ENCODE results near the gene SLIT3.

Gene SLIT3

DNA sequence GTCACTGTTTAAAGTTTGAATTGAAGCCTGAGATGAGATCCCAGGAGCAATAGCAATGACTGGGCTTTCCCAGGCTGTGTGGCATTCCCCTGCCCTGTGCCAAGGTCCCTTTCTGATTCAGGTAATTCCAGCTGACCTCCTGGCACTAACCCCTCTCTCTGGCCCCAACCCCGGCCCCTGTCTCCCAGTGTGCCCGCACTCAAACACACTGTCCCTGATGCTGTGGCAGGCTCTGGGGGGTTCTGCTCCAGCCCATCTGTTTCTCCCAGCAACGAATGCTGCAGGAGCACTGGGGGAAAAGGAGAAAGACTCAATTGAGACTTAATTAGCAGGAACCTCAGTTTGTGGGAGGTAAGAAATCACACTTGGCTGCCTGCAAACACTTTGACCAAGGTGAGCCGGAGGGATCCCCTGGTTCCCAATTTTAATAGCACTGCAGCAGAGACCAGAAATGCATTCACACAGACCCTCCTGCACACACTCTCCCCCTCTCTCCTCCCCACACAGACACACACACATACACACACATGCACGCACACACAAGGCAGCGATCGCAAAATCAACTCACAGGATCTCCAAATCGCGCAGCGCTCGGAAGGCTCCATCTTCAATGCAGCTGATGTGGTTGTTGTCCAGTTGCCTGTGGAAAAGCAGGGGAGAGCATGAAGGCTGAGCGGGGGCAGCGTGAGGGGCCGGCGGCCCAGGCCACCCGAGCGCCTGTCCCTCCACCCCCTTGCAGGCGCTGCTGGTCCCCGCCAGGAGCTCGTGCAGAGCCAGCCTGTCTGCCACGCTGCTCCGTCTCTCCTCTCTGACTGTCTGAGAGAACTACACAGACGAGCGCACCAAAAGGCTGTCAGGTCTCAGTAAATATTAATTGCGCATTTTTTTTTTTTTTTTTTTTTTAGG lies 456.7 kb downstream of the SLIT3 start:
- DNase-seq: no peak

DNA sequence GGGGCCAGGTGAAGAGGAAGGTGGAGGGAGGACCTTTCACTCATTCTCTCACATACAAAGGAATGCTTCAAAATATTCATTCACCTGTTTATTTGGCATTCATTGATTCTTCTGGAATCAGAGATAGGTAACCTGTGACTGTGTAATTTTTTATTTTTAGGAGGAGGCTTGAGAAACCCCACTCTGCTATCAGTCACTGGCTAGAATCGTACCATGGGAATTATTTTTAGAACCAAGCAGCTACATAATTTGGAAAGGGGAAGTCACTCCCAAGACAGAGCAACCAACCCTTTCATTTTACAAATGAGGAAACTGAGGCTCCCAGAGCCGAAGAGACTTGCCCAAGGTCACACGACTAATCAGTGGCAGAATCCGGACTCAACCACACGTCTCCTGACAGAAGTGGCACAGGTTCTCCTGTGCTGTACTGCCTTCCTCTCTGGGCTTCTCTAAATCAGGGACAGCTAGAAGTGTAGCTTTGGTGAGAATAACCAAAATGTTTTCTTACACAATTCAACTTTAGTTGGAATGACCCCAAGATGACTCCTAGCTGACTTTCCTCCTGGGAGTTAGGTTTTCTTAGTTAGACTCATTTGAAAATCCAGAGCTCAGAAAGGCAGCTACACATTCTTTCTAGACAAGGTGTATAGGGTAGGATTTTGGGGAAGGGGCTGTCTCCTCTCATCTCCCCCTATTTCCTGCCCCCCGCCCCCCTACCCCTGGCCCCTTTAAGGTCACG lies 457.5 kb downstream of the SLIT3 start:
- no peak for DNase-seq

DNA sequence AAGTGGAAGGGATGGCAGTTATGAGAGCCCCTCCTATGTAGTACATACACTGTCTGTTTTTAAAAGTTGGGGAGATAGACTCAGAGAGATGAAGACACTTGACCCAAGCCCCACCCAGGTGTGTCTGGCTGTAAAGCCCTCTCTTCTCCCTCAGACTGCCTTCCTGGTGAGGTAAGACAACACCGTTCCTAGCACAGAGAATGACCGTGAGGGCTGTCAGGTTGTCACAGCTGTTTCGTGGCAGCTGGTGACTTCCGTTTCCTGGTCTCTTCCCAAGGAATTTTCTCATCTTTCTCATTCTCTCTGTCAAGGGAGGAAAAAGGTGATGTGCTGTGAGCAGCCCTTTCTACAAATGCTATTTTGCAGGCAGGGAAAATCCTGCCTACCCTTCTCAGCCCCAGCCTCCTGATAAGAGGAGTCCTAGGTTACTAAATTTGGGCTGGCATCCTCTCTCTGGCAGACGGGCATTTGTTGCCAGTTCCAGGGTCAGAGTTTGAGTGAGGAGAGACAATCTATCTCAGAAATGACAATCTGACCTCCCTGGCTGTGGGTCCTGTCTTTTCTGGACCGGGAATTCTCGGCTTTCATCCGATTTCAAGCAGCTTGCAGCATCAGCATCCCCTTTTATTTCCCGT lies 458.3 kb downstream of the SLIT3 start:
- no peak for DNase-seq

DNA sequence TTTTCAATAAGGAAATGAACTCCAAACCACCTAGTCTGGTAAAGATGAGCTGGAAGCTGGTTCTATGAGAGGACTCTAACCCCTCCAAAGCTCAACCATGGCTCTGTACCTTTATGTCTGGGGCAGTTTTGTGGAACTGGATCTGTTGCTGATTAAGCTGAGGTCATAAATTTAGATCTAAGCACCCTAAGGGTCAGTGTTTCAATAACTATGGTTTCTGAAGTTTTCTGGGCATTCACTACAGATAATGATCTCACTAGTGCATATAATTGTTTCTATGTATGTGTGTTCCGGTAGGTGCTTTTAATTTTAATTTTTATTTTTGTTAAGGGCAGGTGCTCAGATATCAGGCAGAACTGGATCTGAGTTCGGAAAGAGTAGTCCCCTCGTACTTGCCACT lies 463.1 kb downstream of the SLIT3 start:
- no peak for DNase-seq

DNA sequence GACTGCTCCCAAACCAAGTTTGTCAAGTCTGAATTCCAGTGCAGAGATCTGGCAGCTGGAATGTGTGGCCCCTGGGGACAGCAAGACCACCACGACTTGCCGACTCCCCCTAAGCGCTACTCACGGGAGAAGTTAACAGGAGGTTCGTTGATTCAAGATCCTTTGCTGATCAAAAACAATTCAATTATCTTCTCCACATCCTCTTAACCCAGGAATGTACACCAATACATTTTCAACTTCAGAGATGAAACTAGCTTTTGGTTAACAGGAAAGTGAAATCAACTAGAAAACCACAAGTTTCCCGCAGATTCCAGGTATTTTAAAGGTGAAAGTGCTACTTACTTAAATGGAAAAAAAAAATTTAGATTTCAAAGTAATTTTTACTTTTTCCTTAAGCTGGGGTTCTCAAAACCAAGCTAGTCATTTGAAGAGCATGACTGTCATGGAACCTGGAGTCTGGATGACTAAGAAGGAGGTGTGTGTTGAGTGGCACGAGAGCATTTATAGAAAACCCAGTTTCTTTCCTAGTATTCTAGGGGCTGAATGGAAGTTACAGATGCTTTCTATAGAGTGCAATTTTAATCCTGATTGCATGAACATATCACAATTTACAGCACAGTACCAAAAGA lies 464.2 kb downstream of the SLIT3 start:
- no peak for DNase-seq

DNA sequence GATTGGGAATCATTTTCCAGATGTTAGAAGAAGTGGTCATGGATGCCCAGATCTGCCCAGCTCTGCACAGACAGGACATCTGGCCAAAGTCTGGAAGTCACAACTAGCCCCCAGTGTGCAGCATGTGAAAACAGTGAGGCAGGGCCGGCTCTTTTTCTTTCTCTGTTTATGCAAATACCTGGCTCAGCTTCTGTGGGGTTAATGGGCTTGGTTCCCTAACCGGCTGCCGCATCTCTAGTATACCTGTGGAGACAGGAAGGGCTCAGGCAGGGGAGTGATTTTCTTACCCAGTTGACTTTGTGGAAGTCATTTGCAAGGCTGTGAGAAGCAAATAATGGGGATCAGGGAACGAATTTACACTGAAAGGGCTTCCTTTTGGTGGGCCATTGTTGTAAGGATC lies 467.0 kb downstream of the SLIT3 start:
- no peak for DNase-seq

DNA sequence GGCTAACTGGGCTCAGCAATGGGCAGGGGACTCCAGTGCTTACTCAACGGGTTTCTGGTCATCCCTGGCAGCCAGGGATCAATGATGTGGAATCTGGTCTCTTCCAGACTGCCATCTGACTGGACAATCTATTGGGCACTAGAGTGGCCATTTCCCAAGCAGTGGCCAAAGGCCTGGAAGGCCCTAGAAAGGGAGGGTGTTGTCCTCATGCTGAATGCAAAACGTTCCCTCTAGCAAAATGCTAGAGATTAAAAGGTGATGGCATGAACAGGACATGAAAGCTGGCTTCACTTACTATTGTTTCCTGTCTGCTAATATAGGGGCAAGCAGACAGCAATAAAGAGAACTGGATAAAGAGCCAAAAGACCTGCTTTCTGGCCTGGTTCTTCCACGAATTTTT lies 467.6 kb downstream of the SLIT3 start:
- no peak for DNase-seq

DNA sequence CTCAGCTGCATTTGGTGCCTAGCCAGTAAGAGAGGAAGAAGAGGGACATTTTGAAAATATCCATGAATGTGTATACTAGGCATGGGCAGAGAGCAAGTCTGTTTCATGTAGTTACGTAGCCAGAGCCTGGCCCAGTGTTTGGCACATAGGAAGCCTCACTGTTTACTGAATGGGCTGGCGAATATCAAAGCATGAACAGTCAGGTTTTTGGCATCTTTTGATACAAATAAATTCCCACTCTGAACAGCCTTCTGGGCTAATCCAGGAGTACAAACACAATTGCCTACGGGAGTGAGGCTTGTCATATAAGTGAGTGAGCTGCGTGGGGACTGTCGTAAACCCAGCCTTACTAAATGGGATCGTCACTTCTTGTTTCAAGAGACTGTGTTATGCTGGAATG lies 468.6 kb downstream of the SLIT3 start:
- no peak for DNase-seq

DNA sequence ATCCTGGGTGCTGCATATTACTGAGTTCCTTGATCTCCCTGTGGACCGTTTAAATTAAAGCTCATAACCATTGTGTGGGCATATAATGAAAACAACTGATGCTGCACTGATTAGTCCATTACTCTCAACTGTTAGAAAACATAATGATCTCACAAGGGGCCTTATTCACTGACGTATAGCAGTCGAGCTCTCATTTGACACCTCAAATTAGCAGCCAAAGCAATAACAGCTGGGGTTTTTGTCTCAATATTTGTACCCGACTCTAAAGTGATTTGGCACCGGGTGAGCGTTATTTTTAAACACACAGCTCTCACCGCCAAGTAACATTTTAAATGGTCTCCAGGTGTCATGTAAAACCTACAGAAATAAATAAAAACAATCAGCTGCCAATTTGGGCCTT lies 469.6 kb downstream of the SLIT3 start:
- no peak for DNase-seq

DNA sequence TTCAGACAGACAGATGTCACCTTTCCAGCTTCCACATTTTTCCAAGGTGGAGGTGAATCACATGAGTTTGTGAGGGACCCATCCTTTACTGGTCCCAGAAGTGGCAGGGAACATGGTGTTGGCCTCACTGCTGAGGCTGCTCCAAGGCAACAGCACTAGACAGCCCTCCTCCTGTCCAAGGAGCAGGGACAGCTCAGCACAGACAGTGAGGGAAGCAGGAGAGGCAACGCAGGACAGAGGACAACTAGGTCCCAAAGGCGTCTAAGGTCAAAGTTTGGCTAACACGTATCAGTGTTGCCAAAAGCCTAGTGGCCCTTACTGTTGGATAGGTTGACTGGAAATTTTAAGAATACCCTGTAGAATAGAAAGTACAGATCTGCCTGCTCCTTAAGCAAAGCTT lies 470.1 kb downstream of the SLIT3 start:
- no peak for DNase-seq

DNA sequence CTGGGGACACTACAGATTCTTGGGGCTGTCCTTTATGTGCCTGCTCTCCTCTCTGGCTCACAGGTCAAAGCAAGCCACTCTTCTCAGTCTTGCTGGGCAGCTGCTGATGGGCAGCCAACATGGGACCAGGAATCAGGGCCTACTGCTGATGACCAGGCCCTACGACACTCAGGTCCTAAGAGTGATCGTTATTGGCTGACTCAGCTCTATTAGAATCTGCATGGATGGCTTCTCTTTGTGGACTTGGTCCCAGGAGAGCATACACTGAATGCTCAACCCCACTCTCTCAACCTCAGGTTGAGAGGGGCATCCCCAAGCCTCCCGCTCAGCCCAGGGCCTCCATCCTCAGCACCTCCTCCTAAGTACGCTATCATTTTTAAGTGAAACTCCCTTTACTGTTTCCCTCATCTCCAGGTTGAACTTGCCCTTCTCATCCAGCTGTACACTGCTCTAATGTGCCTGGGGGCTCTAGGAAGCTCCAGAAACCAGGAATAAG lies 471.0 kb downstream of the SLIT3 start:
- no peak for DNase-seq

DNA sequence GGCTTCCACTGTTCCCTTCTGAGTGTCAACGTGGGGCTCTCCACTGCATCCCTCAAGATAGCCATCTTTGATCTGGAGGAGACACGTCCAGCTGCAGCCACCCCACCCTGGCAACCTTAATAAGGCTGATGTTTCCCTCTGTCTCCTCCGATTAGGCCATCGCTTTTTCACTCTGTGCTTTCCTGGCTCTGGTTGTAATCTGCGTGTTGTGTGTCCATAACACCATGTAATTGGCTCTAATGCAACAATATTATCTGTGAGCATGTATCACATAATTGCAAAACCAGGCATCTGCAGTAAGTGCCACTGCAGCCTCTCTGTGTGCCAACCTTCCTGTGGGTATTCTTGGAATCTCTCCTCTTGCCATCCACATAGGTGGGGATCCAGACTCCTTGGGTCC lies 471.9 kb downstream of the SLIT3 start:
- no peak for DNase-seq

DNA sequence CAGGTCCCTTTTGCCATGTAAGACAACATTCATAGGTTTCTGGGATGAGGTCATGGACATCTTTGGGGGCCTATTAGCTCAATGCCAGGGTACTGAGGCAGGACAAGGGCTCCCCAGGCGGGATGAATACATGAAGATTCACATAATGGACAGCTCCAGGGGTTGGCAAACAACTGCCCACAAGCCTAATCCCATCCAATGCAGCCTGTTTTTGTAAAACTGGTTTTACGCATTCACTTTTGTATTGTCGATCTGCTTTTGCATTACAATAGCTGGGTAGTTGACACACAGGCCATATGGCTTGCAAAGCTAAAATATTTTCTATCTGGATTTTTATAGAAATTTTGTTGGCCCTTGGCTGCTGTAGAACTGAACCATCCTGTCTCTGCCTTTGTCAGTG lies 473.3 kb downstream of the SLIT3 start:
- DNase-seq: no peak

DNA sequence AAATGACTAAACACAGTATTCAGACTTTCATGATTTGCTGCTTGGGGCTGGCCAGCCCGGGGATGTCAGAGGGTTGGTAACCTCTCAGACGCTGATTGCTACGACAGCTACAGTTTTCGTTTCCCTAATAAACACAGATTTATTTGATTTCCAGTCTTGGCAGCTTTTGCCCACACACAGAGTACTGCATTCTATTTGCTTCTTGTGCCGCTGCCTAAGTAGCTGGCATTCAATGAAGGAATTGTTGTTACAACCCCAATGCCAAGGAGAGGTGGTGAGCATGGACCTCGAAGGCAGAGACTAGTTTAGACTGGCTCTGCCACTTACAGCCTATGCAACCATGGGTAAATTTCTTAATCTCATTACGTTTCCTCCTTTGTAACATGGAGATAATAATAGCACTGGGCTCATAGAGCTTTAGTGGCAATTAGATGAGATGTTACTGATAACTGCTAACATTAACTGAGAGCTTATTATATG lies 474.7 kb downstream of the SLIT3 start:
- DNase-seq: no peak

DNA sequence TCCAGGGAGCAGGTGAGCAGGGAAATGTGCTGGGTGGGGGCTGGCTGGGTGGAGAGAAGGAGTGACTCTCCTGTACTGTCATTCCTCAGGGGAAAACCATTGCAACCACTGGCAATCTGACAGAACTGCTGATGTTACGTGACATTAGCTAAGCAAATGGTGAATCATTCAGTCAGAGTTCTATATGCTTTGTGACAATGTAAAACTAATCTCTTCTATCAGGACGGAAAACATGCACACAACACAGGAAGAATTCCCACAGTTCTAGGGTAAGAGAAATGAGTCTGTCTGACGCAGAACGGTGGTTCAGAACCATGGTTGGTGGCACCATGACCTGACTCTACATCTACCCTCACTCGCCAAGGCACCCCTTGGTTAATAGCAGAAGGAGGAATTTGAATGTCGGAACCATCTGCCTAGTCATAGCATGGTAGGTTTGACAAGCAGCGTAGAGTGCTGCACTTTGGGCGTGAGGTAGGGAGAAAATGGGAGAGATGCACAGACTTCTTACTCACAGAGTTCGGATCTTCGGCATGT lies 478.1 kb downstream of the SLIT3 start:
- peak; percentile 56 for DNase-seq

DNA sequence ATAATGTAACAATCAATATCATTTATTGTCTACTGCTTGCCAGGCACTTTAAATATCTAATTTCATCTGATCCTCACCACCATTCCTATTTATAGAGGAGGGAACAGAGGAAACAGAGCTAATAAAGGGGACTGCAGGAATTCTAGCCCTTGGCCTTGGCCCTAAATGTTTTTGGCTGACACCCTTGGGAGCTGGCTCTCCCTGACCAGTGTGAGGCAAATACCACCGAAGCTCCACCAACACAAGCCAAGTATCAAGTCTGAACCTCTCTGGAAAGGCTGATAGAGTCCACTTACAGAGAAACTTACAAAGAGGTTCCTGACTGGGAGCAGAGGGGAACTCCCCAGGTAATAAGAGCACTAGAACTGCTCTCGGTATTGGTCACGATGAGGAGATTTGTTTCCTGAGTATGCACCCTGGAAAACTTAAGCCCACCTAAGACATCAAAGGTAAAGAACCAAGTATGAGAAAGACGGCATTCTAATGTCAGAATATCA lies 478.6 kb downstream of the SLIT3 start:
- no peak for DNase-seq

DNA sequence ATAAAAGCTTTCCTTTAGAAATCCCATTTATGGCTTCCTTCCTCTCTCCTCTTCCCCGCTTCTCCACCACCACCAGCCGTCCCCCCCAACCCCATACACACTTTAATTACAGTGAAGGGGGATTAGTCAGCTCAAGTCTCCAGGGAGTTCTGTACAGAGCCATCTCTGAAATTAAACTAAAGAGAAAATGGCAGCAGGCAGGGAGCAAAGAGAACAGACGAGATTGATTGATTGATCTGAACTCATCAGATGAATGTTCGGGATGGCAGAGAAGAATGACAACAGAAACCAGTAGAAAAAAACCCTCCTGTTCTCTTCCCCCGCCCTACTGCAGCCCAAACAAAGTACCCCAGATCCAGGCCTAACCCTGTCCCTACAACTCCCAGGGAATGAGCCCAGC lies 480.1 kb downstream of the SLIT3 start:
- no peak for DNase-seq

DNA sequence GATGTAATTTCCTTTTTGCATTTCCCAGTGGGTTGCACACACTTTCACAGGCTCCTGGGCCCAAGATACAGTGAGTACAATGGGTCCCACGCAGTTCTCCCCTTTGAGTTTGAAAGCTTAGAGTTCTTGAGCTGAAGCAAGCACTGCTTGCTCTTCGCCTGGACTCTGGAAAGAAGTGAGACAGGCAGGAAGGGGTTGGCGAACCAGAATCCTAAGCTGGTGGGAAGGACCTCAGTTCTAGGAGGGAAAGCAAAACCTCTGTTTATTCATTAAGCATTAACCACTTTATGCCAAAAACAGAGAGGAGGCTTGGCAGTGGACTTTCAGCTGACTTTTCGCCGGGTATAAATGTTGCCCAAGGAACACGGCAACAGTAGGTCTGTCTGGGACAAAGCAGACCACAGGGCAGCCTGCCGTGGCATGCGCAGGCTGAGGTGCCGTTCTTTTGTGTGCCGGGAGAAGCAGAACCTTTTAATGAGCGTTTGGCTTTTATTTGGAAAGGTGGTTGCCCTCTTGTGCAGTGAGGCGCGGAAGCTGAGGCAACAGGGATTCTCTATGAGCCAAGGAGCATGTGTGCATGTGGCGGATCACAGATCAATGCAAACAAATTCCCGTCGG lies 481.8 kb downstream of the SLIT3 start:
- DNase-seq: no peak

DNA sequence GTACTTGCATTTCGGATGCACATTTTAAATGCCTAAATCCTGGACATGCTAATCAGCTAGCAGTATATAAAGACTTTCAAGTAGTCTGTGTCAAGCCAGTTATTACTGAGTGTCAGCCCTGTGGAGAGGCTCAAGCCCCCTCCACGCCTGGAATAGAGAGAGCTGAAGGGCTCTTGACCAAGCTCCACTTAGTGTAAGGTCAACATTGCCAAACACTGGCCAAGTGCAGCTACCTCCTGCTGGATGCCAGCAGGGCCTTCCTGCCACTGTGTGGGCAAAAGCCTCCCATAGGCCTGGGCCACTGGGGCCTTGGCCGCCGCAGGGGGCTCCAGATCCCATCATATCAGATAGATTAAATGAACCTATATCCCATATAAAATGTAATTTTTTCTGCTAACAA lies 482.4 kb downstream of the SLIT3 start:
- no peak for DNase-seq

DNA sequence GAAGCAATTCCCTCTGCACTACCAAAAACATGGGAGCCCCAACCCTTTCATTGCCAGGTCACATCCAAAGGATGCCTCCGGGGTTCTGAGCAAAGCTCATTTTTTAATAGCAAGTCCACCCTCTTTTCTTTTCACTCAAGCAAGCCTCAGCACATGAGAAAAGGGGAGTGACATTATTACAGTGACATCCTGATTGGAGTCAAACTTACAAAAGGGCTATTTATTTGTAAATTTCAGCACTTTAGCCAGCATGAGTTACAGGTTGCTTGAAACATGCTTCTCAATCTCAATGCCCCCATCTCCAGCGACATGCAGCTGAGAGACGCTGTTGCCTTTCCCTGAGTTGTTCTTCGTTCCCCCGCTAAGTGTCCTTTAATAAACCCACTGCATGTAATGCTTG lies 483.3 kb downstream of the SLIT3 start:
- DNase-seq: no peak

DNA sequence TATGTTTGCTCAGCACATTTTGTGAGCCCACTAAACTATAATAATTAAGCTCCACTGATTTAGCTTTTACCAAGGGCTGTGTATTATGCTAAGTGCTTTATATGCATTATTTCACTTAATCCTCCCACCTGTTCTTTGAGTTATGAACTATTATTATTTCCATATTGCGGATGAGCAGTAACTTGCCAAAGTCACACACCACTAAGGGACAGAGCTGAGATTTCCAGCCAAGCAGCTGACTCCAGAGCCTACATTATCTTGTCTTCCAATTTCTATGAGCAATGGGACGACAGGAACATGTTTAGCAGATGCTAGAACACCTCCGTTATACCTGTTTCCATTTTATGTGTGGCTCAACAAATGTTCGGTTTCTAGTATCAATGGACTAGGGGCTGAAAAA lies 484.3 kb downstream of the SLIT3 start:
- no peak for DNase-seq

All from activated CD4-positive, alpha-beta T cell treated with anti-CD3 and anti-CD28 coated beads for 48 hours (primary cell).